Vagina (tissue), 2 donors: ENCODE measurements around the gene LPGAT1.

Source experiments
- CTCF ChIP-seq, 3 experiments: fragments of 450-650 bp in 2 of 3; fragments of 200-600 bp in 1 of 3; sonication (generic) in 1 of 3; IDR thresholded peaks; one replicate each; pipeline ENCODE4 v1.5.1; 2017 to 2019; ENCODE audit warnings: antibody characterized with exemption in 3 of 3, mild to moderate bottlenecking in 2 of 3, moderate library complexity in 2 of 3
- POLR2A ChIP-seq, 2 donors: fragments of 450-650 bp; IDR thresholded peaks; one replicate each; pipeline ENCODE4 v1.6.1; 2017; ENCODE audit warnings: antibody characterized with exemption in 2 of 2, mild to moderate bottlenecking in 2 of 2, moderate library complexity in 2 of 2
- POLR2AphosphoS5 ChIP-seq, 2 donors: sonication (generic); formaldehyde crosslinking; IDR thresholded peaks; one replicate each; pipeline ENCODE4 v1.9.0; 2017; ENCODE audit warnings: antibody characterized with exemption in 2 of 2, mild to moderate bottlenecking in 2 of 2, low read depth in 1 of 2; ENCODE audit not compliant: insufficient read depth in 1 of 2

GRCh38 chr1:211737115-211738035 is 93.2 kb downstream of the LPGAT1 start:
- TF ChIP-seq POLR2A (IDR thresholded peaks at IDR 0.05) (no peak), CTCF (IDR thresholded peaks at IDR 0.05) (no peak), POLR2AphosphoS5 (IDR thresholded peaks at IDR 0.05; ENCODE audit: insufficient read depth in 1 of 2, low read depth in 1 of 2) (no peak)
